SU-DHL-6 (cell line): ENCODE measurements around the gene KIF17.

ENCODE experiments used
- H2AFZ ChIP-seq: fragments of 200-600 bp; sonication (generic); 2 replicates; pipeline ENCODE4 v1.6.1; 2014; ENCODE audit warnings: low read depth, mild to moderate bottlenecking, moderate library complexity, mixed read lengths, antibody characterized with exemption, low read length; ENCODE audit not compliant: severe bottlenecking
- H3F3A ChIP-seq: fragments of 200-600 bp; shearing (Covaris generic); 2 replicates; pipeline ENCODE4 v1.6.0; 2016; ENCODE audit warnings: antibody characterized with exemption, mild to moderate bottlenecking; ENCODE audit not compliant: insufficient read depth
- H3K27ac ChIP-seq: fragments of 200-600 bp; sonication (generic); 2 replicates; pipeline ENCODE4 v1.5.1; 2016; ENCODE audit warnings: low read depth, mild to moderate bottlenecking, low read length, moderate library complexity, mixed read lengths
- H3K27me3 ChIP-seq: fragments of 200-600 bp; sonication (generic), shearing (Covaris generic); 2 replicates; pipeline ENCODE4 v1.6.0; 2014; ENCODE audit warnings: mild to moderate bottlenecking, low read length
- H3K36me3 ChIP-seq: fragments of 200-600 bp; sonication (generic); 2 replicates; pipeline ENCODE4 v1.6.1; 2014; ENCODE audit warnings: mild to moderate bottlenecking, low read length, mixed read lengths
- H3K4me2 ChIP-seq: fragments of 300-600, 200-600 bp; shearing (Covaris generic), sonication (generic); 2 replicates; pipeline ENCODE4 v1.6.0; 2014; ENCODE audit warnings: low read length, low read depth, mild to moderate bottlenecking; ENCODE audit not compliant: poor library complexity, severe bottlenecking
- H3K4me3 ChIP-seq: fragments of 200-600 bp; sonication (generic); 2 replicates; pipeline ENCODE4 v1.5.1; 2014; ENCODE audit warnings: antibody characterized with exemption, low read length, mild to moderate bottlenecking, mixed read lengths; ENCODE audit not compliant: insufficient read depth, poor library complexity, severe bottlenecking
- H3K79me2 ChIP-seq: fragments of 200-600 bp; sonication (generic); 2 replicates; pipeline ENCODE4 v1.6.1; 2014; ENCODE audit warnings: mild to moderate bottlenecking, low read length, moderate library complexity; ENCODE audit not compliant: insufficient read depth
- H3K9ac ChIP-seq: fragments of 200-600 bp; sonication (generic); 2 replicates; pipeline ENCODE4 v1.7.0; 2014; ENCODE audit warnings: mild to moderate bottlenecking, low read length
- H3K9me2 ChIP-seq: fragments of 200-600 bp; sonication (generic); replicated peaks from 2 replicates; pipeline ENCODE4 v1.6.1; 2014; ENCODE audit warnings: low read length; ENCODE audit not compliant: insufficient read depth
- H3K9me3 ChIP-seq: fragments of 200-600 bp; sonication (generic); 2 replicates; pipeline ENCODE4 v1.6.1; 2014; ENCODE audit warnings: low read length, mixed read lengths; ENCODE audit not compliant: insufficient read depth
- H4K20me1 ChIP-seq: fragments of 200-600 bp; sonication (generic); 2 replicates; pipeline ENCODE4 v1.6.1; 2014; ENCODE audit warnings: low read depth, mild to moderate bottlenecking, antibody characterized with exemption, low read length, moderate library complexity, mixed read lengths
- CTCF ChIP-seq: fragments of 200-600 bp; sonication (generic); IDR thresholded peaks from one replicate; pipeline ENCODE4 v1.5.1; 2017; ENCODE audit warnings: antibody characterized with exemption, mild to moderate bottlenecking, low read length, moderate library complexity; ENCODE audit not compliant: insufficient read depth, poor library complexity, severe bottlenecking
- EZH2phosphoT487 ChIP-seq: fragments of 200-600 bp; sonication (generic), shearing (Covaris generic); conservative IDR thresholded peaks from 2 replicates; pipeline ENCODE4 v1.6.1; 2018; ENCODE audit warnings: mild to moderate bottlenecking, antibody characterized with exemption, low read length, moderate library complexity, mixed read lengths

KIF17 gene

DNA sequence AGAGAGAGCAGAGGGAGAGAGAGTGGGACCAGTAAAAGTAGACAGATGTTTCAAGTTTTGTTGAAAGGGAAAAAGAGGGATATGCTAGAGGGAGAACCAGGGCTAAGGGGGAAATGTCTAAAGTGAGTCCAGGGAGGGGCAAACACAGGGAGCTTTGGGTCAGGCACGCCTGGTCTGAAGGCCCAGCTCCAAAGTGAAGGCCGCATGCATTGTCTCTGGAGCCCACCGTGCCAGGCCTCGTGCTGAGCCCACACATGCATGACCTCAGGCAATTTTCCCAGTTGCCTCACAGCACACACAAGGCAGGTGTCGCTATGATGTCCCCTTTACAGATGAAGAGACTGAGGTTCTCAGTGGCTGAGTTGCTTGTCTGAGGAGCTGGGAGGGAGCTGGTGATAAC lies 16.0 kb downstream of the KIF17 start:
- H3K9me3 ChIP-seq: no peaks in the 10 kb centered on the region
- H3K4me3 ChIP-seq: no peak overlapping the region
- no peaks in the 10 kb centered on the region for H3F3A ChIP-seq
- H3K4me2 ChIP-seq: no peak overlapping the region
- H3K9me2 ChIP-seq: no peaks in the 10 kb centered on the region
- no peaks in the 10 kb centered on the region for H3K79me2 ChIP-seq
- no peaks in the 10 kb centered on the region for H4K20me1 ChIP-seq
- TF ChIP-seq EZH2phosphoT487: no peak
- no peak for TF ChIP-seq CTCF
- no peaks in the 10 kb centered on the region for H3K27me3 ChIP-seq
- H3K36me3 ChIP-seq: no peaks in the 10 kb centered on the region
- H3K9ac ChIP-seq: no peak overlapping the region
- no peak overlapping the region for H2AFZ ChIP-seq
- no peak overlapping the region for H3K27ac ChIP-seq

- H3F3A ChIP-seq: no peaks in the 10 kb centered on the region
- H3K9me3 ChIP-seq: no peaks in the 10 kb centered on the region
- no peaks in the 10 kb centered on the region for H3K9me2 ChIP-seq
- no peak overlapping the region for H2AFZ ChIP-seq
- H3K4me2 ChIP-seq: no peak overlapping the region
- no peak overlapping the region for H3K4me3 ChIP-seq
- H3K79me2 ChIP-seq: no peaks in the 10 kb centered on the region
- no peaks in the 10 kb centered on the region for H4K20me1 ChIP-seq
- no peak for TF ChIP-seq CTCF
- no peak for TF ChIP-seq EZH2phosphoT487
- no peak overlapping the region for H3K27ac ChIP-seq
- H3K36me3 ChIP-seq: no peaks in the 10 kb centered on the region
- H3K9ac ChIP-seq: no peak overlapping the region
- H3K27me3 ChIP-seq: no peaks in the 10 kb centered on the region
These were observed 16.4 kb downstream of the KIF17 start for GRCh38 chr1:20701446-20701845.

DNA sequence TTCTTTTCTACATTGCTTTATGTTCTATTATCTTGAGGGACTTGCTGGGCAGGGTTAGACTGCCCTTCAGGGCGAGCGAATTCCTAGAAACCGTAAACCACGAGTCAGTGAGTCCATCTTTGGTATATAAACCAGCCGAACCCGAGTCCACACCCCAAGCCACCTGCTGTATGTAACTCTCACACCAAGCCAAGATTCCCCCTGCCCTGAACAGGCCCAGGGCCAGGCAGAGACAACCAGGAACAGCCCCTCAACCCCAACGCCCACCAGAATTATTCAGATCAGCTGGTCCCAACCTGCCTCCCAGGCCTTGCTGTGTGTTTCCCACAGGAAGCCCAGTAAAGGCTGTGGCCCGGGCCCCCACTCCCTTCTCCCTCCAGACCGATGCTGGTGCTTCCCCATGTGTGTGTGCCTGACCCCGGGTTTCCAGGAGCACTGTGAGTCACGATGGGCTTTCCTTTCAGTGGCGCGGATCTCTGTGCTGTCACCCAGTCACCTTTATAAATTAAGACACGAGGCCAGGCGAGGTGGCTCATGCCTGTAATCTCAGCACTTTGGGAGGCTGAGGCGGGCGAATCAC lies 17.1 kb downstream of the KIF17 start:
- Histone ChIP-seq H3K4me3 (no peak overlapping the region), H3K27me3 (no peaks in the 10 kb centered on the region), H3K79me2 (no peaks in the 10 kb centered on the region), H3F3A (no peaks in the 10 kb centered on the region), H3K27ac (no peak overlapping the region), H4K20me1 (no peaks in the 10 kb centered on the region), H3K4me2 (no peak overlapping the region), H3K9ac (no peak overlapping the region), H3K9me3 (no peaks in the 10 kb centered on the region), H2AFZ (no peak overlapping the region), H3K9me2 (no peaks in the 10 kb centered on the region), H3K36me3 (no peaks in the 10 kb centered on the region)
- no peak for TF ChIP-seq EZH2phosphoT487
- TF ChIP-seq CTCF: no peak
